ENCODE results near the gene CD9. TPM values are rescaled to one million over a fixed set of nuclear protein-coding genes. Genes with fewer than 3 reads are reported as not detected.

CD9 gene
- total and polyA plus RNA-seq, 2 of the 8 experiments (the other 6 are each of a cell fraction or from before 2014, with no cell fraction given) = 168 to 319 TPM

DNA sequence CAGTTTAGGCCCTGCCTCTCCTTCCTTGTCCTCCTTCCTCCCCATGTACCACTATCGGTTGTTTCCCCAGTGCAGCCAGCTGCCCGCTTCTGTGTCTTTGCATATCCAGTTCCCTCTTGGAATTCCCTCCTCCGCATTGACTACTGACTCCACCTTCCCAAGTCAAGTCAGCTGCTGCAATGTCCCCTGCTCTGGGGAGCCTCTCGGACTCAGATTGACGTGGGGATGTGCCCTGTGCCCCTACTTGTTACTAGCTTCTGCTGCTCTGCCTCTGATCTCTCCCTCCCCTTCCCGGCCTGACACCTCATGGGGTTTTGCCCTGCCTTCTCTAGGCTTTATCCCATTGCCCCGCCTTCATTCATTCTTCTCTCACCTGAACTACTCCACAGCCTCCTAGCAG lies 2.1 kb upstream of the CD9 start (continued):
- TF ChIP-seq, protein P1, sequence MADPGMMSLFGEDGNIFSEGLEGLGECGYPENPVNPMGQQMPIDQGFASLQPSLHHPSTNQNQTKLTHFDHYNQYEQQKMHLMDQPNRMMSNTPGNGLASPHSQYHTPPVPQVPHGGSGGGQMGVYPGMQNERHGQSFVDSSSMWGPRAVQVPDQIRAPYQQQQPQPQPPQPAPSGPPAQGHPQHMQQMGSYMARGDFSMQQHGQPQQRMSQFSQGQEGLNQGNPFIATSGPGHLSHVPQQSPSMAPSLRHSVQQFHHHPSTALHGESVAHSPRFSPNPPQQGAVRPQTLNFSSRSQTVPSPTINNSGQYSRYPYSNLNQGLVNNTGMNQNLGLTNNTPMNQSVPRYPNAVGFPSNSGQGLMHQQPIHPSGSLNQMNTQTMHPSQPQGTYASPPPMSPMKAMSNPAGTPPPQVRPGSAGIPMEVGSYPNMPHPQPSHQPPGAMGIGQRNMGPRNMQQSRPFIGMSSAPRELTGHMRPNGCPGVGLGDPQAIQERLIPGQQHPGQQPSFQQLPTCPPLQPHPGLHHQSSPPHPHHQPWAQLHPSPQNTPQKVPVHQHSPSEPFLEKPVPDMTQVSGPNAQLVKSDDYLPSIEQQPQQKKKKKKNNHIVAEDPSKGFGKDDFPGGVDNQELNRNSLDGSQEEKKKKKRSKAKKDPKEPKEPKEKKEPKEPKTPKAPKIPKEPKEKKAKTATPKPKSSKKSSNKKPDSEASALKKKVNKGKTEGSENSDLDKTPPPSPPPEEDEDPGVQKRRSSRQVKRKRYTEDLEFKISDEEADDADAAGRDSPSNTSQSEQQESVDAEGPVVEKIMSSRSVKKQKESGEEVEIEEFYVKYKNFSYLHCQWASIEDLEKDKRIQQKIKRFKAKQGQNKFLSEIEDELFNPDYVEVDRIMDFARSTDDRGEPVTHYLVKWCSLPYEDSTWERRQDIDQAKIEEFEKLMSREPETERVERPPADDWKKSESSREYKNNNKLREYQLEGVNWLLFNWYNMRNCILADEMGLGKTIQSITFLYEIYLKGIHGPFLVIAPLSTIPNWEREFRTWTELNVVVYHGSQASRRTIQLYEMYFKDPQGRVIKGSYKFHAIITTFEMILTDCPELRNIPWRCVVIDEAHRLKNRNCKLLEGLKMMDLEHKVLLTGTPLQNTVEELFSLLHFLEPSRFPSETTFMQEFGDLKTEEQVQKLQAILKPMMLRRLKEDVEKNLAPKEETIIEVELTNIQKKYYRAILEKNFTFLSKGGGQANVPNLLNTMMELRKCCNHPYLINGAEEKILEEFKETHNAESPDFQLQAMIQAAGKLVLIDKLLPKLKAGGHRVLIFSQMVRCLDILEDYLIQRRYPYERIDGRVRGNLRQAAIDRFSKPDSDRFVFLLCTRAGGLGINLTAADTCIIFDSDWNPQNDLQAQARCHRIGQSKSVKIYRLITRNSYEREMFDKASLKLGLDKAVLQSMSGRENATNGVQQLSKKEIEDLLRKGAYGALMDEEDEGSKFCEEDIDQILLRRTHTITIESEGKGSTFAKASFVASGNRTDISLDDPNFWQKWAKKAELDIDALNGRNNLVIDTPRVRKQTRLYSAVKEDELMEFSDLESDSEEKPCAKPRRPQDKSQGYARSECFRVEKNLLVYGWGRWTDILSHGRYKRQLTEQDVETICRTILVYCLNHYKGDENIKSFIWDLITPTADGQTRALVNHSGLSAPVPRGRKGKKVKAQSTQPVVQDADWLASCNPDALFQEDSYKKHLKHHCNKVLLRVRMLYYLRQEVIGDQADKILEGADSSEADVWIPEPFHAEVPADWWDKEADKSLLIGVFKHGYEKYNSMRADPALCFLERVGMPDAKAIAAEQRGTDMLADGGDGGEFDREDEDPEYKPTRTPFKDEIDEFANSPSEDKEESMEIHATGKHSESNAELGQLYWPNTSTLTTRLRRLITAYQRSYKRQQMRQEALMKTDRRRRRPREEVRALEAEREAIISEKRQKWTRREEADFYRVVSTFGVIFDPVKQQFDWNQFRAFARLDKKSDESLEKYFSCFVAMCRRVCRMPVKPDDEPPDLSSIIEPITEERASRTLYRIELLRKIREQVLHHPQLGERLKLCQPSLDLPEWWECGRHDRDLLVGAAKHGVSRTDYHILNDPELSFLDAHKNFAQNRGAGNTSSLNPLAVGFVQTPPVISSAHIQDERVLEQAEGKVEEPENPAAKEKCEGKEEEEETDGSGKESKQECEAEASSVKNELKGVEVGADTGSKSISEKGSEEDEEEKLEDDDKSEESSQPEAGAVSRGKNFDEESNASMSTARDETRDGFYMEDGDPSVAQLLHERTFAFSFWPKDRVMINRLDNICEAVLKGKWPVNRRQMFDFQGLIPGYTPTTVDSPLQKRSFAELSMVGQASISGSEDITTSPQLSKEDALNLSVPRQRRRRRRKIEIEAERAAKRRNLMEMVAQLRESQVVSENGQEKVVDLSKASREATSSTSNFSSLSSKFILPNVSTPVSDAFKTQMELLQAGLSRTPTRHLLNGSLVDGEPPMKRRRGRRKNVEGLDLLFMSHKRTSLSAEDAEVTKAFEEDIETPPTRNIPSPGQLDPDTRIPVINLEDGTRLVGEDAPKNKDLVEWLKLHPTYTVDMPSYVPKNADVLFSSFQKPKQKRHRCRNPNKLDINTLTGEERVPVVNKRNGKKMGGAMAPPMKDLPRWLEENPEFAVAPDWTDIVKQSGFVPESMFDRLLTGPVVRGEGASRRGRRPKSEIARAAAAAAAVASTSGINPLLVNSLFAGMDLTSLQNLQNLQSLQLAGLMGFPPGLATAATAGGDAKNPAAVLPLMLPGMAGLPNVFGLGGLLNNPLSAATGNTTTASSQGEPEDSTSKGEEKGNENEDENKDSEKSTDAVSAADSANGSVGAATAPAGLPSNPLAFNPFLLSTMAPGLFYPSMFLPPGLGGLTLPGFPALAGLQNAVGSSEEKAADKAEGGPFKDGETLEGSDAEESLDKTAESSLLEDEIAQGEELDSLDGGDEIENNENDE (IDR thresholded peaks at IDR 0.05; ENCODE audit: insufficient replicate concordance, low read length) = no peak
- TF ChIP-seq SP1 (IDR thresholded peaks at IDR 0.05; ENCODE audit: low read depth, low read length) (no peak), CTBP2 (IDR thresholded peaks at IDR 0.05; ENCODE audit: borderline replicate concordance, insufficient read depth, insufficient read length, low read length) (no peak), CHD2 (IDR thresholded peaks at IDR 0.05; ENCODE audit: low read length) (no peak), EGR1 (IDR thresholded peaks at IDR 0.05; ENCODE audit: borderline replicate concordance, low read depth, low read length) (no peak)
- TF ChIP-seq, protein P2, sequence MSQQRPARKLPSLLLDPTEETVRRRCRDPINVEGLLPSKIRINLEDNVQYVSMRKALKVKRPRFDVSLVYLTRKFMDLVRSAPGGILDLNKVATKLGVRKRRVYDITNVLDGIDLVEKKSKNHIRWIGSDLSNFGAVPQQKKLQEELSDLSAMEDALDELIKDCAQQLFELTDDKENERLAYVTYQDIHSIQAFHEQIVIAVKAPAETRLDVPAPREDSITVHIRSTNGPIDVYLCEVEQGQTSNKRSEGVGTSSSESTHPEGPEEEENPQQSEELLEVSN (IDR thresholded peaks at IDR 0.05) = no peak

Data from H1 (cell line).